NCI-H82 (cell line): ENCODE measurements around the gene CYP4F12.

Experiments
- DNase-seq: peaks from one replicate; lab custom pipeline; 2025; lab: John Stamatoyannopoulos, UW

CYP4F12 gene

GRCh38 chr19:15714638-15715037 lies 41.8 kb downstream of the CYP4F12 start:
- DNase-seq = no peak

DNA sequence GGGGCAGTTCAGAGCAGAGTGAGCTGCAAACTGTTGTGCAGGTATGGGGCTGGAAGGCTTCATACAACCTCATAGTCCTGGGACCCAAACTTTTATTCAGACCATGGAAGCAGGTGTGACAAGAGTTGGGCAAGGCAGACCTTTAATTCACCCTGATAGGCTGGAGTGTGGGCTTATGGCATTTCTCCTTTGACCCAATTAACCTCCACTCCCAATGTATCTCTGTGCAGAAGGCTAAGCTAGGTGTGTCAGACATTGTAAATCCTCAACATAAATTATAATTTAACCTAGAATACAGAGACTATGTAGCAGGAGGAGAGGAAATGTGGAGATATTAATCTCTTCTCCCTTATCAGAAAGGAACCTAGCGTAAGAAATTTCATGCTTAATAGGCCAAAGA lies 42.8 kb downstream of the CYP4F12 start:
- DNase-seq = no peak

GRCh38 chr19:15717809-15718208 lies 44.9 kb downstream of the CYP4F12 start:
- DNase-seq = no peak

DNA sequence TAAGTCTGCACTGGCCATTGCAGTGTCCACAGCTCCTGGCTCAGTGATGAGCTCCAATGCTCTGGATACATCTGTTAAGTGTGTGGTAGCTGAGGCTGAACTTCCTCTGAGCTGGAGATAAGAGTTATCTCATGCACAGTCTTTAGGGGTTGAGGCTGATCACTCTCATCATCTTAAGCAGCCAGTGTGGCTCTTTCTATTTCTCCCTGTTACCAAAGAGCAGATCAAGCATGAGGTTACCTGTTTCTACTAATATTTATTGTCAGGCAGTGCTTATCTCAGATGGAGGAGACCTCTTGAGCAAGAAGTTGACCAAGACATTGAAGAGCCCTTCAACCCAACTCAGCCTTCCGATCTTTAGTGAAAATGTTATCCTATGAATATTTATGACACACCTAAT lies 48.4 kb downstream of the CYP4F12 start:
- no peak for DNase-seq

DNA sequence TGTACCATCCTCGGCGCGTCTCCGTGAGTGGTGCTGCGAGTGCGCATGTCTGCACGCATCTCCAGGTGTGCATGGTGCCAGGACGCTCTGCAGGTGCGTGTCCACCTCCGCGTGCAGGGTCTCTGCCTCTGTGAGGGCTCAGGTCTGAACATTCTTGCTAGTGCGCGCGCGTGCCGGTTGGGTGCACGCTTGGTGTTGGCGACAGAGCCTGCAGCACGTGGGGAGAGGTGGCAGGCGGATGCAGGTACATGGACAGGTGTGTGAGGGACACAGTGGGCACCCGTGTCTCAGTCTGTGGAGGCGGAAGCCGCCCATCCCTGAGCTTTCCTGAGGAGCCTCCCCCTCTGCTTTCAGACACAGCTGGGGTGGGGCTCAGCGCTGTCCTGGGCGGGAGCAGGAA lies 50.1 kb downstream of the CYP4F12 start:
- DNase-seq = no peak

DNA sequence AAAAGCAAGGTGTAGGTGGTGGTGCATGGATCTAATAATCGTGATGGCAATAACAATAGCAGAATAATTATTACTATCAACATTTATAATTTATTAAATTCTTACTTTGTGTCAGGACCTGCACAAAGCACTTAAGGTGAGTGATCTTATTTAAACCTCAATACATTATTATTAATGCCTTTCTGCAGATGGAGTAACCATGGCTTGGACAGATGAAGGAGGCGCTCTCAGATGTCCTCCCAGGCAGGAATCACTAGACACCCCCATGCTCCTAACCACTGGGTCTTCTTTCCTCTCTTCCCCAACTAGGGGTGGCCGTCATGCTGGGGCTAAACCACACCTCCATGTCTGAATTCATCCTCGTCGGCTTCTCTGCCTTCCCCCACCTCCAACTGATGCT lies 54.8 kb downstream of the CYP4F12 start, which contains the start of gene OR10H2:
Gene OR10H2, plus strand, starts transcription at position 301 of the 400 bp plus-strand sequence. Its CDS starts 20 bp downstream, at position 321.
- DNase-seq = no peak

GRCh38 chr19:15730538-15730937 lies 57.7 kb downstream of the CYP4F12 start:
- DNase-seq = no peak

DNA sequence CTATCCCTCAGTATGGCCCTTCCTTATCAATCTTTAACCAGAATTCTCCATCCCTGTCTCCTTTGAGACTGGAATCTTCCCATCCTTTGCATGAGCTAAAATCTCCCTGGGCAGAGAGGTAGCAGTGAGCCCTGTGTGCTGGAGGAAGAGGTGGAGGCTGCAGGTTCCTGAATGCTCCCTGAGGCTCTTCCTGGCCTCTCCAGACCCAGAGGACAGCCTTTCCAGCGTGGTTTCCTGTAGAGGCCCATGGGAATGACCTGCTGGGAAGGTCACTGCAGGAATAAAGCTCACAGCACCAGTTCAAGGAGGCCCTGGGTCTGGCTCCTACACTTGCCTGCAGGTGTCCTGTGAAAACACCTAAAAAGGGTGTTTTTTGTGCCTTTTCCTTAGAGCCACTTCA lies 59.5 kb downstream of the CYP4F12 start:
- no peak for DNase-seq

GRCh38 chr19:15733895-15734294 lies 61.0 kb downstream of the CYP4F12 start:
- no peak for DNase-seq

DNA sequence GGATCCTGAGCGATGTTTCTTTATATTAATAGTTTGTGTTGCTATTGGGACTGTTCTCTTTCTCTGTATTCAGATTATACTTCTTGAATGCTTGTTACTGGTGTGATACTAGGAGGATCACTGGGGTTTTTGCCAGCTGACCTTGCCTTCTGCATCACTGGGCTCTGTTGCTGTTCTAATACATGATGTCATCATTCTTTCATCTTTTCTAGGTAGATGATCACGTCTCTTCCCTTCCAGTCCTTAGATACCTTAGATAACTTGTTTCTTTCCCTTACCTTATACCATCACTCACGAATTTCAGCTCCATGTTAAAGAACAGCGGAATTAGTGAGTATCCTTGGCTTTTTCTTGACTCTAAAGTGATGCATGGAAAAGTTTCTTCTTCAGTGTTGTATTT lies 64.8 kb downstream of the CYP4F12 start, which contains the start of gene OR10H3:
Gene OR10H3, plus strand, starts transcription at position 264 of the 400 bp plus-strand sequence. CDS start 3,408 bp downstream, outside the sequence.
- DNase-seq = no peak

DNA sequence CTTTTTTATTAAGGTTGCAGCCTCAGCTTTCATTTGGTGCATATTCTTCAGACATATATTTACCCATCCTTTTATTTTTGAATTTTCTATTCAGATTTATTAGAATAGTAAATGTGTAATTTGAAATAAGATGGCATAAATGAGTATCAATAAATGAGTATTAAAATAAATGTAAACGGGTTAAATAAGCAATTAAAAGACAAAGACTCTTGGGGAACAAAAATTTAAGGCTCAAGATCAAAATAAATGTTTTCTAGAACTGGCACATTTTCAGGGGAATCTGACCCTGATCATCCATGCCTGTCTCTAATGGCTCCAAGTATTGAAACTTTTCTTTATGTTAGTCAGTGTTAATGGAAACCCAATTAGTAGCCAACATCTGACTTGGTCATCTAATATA lies 67.9 kb downstream of the CYP4F12 start:
- no peak for DNase-seq
